GM12875 (cell line): ENCODE data around the gene LGALS4.
A peak's percentile ranks its signal among the peaks of the same experiment; 100 is the strongest.
"Not testable (repeated sequence)": the region's sequence is repeated elsewhere in the genome, so short reads cannot be mapped to it uniquely, and the experiment has no call there.

Source experiments
- H3K4me3 ChIP-seq: one replicate; pipeline ENCODE4 v1.5.1; 2011; ENCODE audit warnings: low read depth, low read length, control low read depth
- CTCF ChIP-seq: IDR thresholded peaks from 2 replicates; pipeline ENCODE4 v1.5.1; 2011; ENCODE audit warnings: low read depth, mild to moderate bottlenecking, control low read depth, inconsistent platforms, low read length, moderate library complexity, borderline replicate concordance; ENCODE audit not compliant: insufficient read depth

LGALS4 gene

GRCh38 chr19:38793671-38794070 lies 19.1 kb downstream of the LGALS4 start:
- no peak for TF ChIP-seq CTCF
- H3K4me3 ChIP-seq = no peak overlapping the region

GRCh38 chr19:38793177-38793576 lies 19.6 kb downstream of the LGALS4 start:
- TF ChIP-seq CTCF = no peak
- no peak overlapping the region for H3K4me3 ChIP-seq

- TF ChIP-seq CTCF = peak; percentile 38; the same call in 1 of the 2 replicates
- H3K4me3 ChIP-seq = no peak overlapping the region
These were observed 20.3 kb downstream of the LGALS4 start for GRCh38 chr19:38792250-38793111.

GRCh38 chr19:38791451-38792064 lies 21.2 kb downstream of the LGALS4 start:
- H3K4me3 ChIP-seq = not testable (repeated sequence)

- H3K4me3 ChIP-seq = not testable (repeated sequence)
These were observed 22.0 kb downstream of the LGALS4 start for GRCh38 chr19:38790507-38791403.

- H3K4me3 ChIP-seq = no peak within 1 kb of the TSS
- no peak for TF ChIP-seq CTCF
These were observed 24.1 kb downstream of the LGALS4 start, which contains the start of gene LGALS7B for GRCh38 chr19:38788478-38789243. LGALS7B (plus strand) TSS chr19:38789200; CDS start chr19:38789227, 27 bp downstream.

- no peak for TF ChIP-seq CTCF
These were observed 26.0 kb downstream of the LGALS4 start for GRCh38 chr19:38786572-38787265.

GRCh38 chr19:38786061-38786460 lies 26.7 kb downstream of the LGALS4 start:
- H3K4me3 ChIP-seq = not testable (repeated sequence)

More at GRCh38 chr19:38786572-38787265, 26.0 kb downstream of the LGALS4 start:
- no peak overlapping the region for H3K4me3 ChIP-seq
